Measurements from ENCODE around the gene IFT27.

- no peak for TF ChIP-seq MXI1 (IDR thresholded peaks at IDR 0.05; ENCODE audit: borderline replicate concordance, low read depth, low read length)
- TF ChIP-seq POLR2A (IDR thresholded peaks at IDR 0.05; ENCODE audit: low read depth, low read length): no peak
- no peak for TF ChIP-seq CTCF (conservative IDR thresholded peaks at IDR 0.05; ENCODE audit: low read depth, low read length)
- no peak for TF ChIP-seq RFX5 (IDR thresholded peaks at IDR 0.05; ENCODE audit: low read depth, low read length)
- TF ChIP-seq RAD21 (IDR thresholded peaks at IDR 0.05; ENCODE audit: low read length): no peak
- TF ChIP-seq FOS (IDR thresholded peaks at IDR 0.05; ENCODE audit: low read depth, low read length): no peak
- no peak for TF ChIP-seq MAZ (IDR thresholded peaks at IDR 0.05; ENCODE audit: borderline replicate concordance, low read depth, low read length)
- no peak for TF ChIP-seq BHLHE40 (IDR thresholded peaks at IDR 0.05; ENCODE audit: low read depth, low read length)
These were observed 32.9 kb downstream of the IFT27 start for GRCh38 chr22:36743011-36743410.

Data from IMR-90 (cell line).